Neutrophil (primary cell): ENCODE results near the gene ACBD7.

Experiments used
- H3K27ac ChIP-seq: fragments of 200-600 bp; sonication (generic); 2 replicates; pipeline ENCODE4 v1.5.1; 2016; ENCODE audit warnings: mild to moderate bottlenecking, moderate library complexity
- H3K27me3 ChIP-seq: fragments of 200-600 bp; sonication (generic); 2 replicates; pipeline ENCODE4 v1.6.0; 2016; ENCODE audit warnings: mild to moderate bottlenecking
- H3K36me3 ChIP-seq: fragments of 200-600 bp; sonication (generic); 2 replicates; pipeline ENCODE4 v1.5.1; 2017
- H3K4me1 ChIP-seq, 2 experiments: fragments of 200-600 bp in 1 of 2; sonication (generic) in 1 of 2; 1 replicate in 1 of 2; 2 replicates in 1 of 2; pipeline versions ENCODE4 v1.5.1 to v1.6.1; 2013 to 2016; ENCODE audit warnings: low read depth in 1 of 2, low read length in 1 of 2, mild to moderate bottlenecking in 1 of 2, moderate library complexity in 1 of 2; ENCODE audit not compliant: control insufficient read depth in 1 of 2, insufficient read depth in 1 of 2
- H3K4me3 ChIP-seq, 2 experiments: fragments of 200-600 bp in 1 of 2; sonication (generic) in 1 of 2; 1 replicate in 1 of 2; 2 replicates in 1 of 2; pipeline ENCODE4 v1.5.1; 2013 to 2016; ENCODE audit warnings: low read depth in 1 of 2, low read length in 1 of 2, mild to moderate bottlenecking in 1 of 2, moderate library complexity in 1 of 2
- H3K9me3 ChIP-seq: fragments of 200-600 bp; sonication (generic); 2 replicates; pipeline ENCODE4 v1.5.1; 2016
- CTCF ChIP-seq: fragments of 200-600 bp; sonication (generic); IDR thresholded peaks from 2 replicates; pipeline ENCODE4 v1.5.1; 2016; ENCODE audit warnings: antibody characterized with exemption

Gene ACBD7

GRCh38 chr10:15043674-15044073 lies 44.9 kb downstream of the ACBD7 start, which contains the start of gene OLAH:
Gene OLAH, plus strand, starts transcription at chr10:15043943. Its CDS starts 3,346 bp downstream, at chr10:15047289.
- Histone ChIP-seq H3K27ac (no peak within 1 kb of the TSS), H3K4me3 (no peak within 1 kb of the TSS), H3K27me3 (no peaks in the 10 kb centered on the region), H3K36me3 (no peaks in the 10 kb centered on the region), H3K9me3 (no peaks in the 10 kb centered on the region), H3K4me1 (peaks cover 21 to 23% of the 10 kb centered on the region in 2 experiments)
- no peak for TF ChIP-seq CTCF

- H3K36me3 ChIP-seq: no peaks in the 10 kb centered on the region
- no peak overlapping the region for H3K27ac ChIP-seq
- no peaks in the 10 kb centered on the region for H3K27me3 ChIP-seq
- H3K4me1 ChIP-seq: peaks cover 38 to 43% of the 10 kb centered on the region in 2 experiments
- no peaks in the 10 kb centered on the region for H3K9me3 ChIP-seq
- no peak for TF ChIP-seq CTCF
- no peak overlapping the region for H3K4me3 ChIP-seq
Observed at GRCh38 chr10:15038416-15038815, 50.2 kb downstream of the ACBD7 start.

GRCh38 chr10:15037691-15038090 lies 50.9 kb downstream of the ACBD7 start:
- H3K27me3 ChIP-seq: no peaks in the 10 kb centered on the region
- H3K9me3 ChIP-seq: no peaks in the 10 kb centered on the region
- peaks cover 41 to 45% of the 10 kb centered on the region in 2 experiments for H3K4me1 ChIP-seq
- no peak for TF ChIP-seq CTCF
- no peak overlapping the region for H3K4me3 ChIP-seq
- no peaks in the 10 kb centered on the region for H3K36me3 ChIP-seq
- H3K27ac ChIP-seq: no peak overlapping the region

GRCh38 chr10:15035385-15036301 lies 52.9 kb downstream of the ACBD7 start:
- no peaks in the 10 kb centered on the region for H3K36me3 ChIP-seq
- H3K4me1 ChIP-seq: peaks cover 38 to 41% of the 10 kb centered on the region in 2 experiments
- no peaks in the 10 kb centered on the region for H3K9me3 ChIP-seq
- TF ChIP-seq CTCF: no peak
- H3K4me3 ChIP-seq: no peak overlapping the region
- H3K27me3 ChIP-seq: no peaks in the 10 kb centered on the region
- peak overlapping the region; percentile 2 for H3K27ac ChIP-seq

GRCh38 chr10:15027741-15028140 lies 60.8 kb downstream of the ACBD7 start:
- no peak overlapping the region for H3K4me3 ChIP-seq
- TF ChIP-seq CTCF: no peak
- no peak overlapping the region for H3K27ac ChIP-seq
- H3K9me3 ChIP-seq: no peaks in the 10 kb centered on the region
- H3K4me1 ChIP-seq: no peaks in the 10 kb centered on the region
- H3K27me3 ChIP-seq: no peaks in the 10 kb centered on the region
- no peaks in the 10 kb centered on the region for H3K36me3 ChIP-seq
